Neural cell (in vitro differentiated cells): ENCODE measurements around the gene C1orf21.

Experiments used
- EP300 ChIP-seq: fragments of 450-650 bp; conservative IDR thresholded peaks from 2 replicates; pipeline ENCODE4 v1.6.1; 2014; ENCODE audit warnings: antibody characterized with exemption, mild to moderate bottlenecking, moderate library complexity; ENCODE audit not compliant: poor library complexity, severe bottlenecking
- EZH2 ChIP-seq: fragments of 200-600, 300-800 bp; shearing (Covaris generic), sonication (generic); IDR thresholded peaks from 2 replicates; pipeline ENCODE4 v1.6.1; 2014; ENCODE audit warnings: antibody characterized with exemption, low read length, borderline replicate concordance, mild to moderate bottlenecking; ENCODE audit not compliant: insufficient read depth, poor library complexity, severe bottlenecking
- MXI1 ChIP-seq: fragments of 450-650 bp; conservative IDR thresholded peaks from 2 replicates; pipeline ENCODE4 v1.6.1; 2014; ENCODE audit warnings: antibody characterized with exemption, mild to moderate bottlenecking; ENCODE audit not compliant: poor library complexity, severe bottlenecking
- POLR2AphosphoS5 ChIP-seq: IDR thresholded peaks from 2 replicates; pipeline ENCODE4 v1.6.1; 2012
- RAD21 ChIP-seq: fragments of 450-650 bp; conservative IDR thresholded peaks from 2 replicates; pipeline ENCODE4 v1.6.1; 2014; ENCODE audit warnings: antibody characterized with exemption, mild to moderate bottlenecking, moderate library complexity
- REST ChIP-seq: IDR thresholded peaks from 2 replicates; pipeline ENCODE4 v1.6.1; 2012; ENCODE audit warnings: borderline replicate concordance
- SMC3 ChIP-seq: fragments of 450-650 bp; conservative IDR thresholded peaks from 2 replicates; pipeline ENCODE4 v1.6.1; 2014; ENCODE audit warnings: antibody characterized with exemption, mild to moderate bottlenecking, moderate library complexity; ENCODE audit not compliant: poor library complexity
- TF ChIP-seq, protein P1 (sequence below): fragments of 450-650 bp; IDR thresholded peaks from 2 replicates; pipeline ENCODE4 v1.5.1; 2014; ENCODE audit warnings: antibody characterized with exemption, mild to moderate bottlenecking, moderate library complexity; ENCODE audit not compliant: poor library complexity, severe bottlenecking

DNA sequence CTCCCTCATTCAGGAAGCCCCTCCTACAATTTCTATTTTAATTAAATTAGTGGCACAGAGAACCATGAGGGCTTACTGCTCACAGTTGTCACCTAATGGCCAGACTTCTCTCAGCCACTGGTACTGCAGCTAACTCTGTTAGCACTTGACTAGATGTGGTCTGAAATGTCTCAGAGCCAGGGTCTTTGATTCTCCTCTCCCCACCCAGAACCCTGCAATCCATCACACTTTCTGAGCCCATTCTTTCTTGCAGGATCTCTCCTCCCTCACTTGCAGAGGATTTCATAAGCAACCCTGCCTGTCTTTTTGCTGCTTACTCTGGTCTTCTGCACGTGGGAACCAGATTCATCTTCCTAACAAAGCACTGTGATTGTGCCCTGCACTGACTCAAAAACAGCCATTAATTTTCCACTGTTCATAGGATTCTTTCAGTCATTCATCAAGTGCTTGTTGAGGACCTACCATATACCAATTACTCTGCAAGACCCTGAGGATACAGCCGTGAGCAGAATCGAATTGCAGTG is 259.4 kb downstream of the C1orf21 start:
- TF ChIP-seq, protein P1, sequence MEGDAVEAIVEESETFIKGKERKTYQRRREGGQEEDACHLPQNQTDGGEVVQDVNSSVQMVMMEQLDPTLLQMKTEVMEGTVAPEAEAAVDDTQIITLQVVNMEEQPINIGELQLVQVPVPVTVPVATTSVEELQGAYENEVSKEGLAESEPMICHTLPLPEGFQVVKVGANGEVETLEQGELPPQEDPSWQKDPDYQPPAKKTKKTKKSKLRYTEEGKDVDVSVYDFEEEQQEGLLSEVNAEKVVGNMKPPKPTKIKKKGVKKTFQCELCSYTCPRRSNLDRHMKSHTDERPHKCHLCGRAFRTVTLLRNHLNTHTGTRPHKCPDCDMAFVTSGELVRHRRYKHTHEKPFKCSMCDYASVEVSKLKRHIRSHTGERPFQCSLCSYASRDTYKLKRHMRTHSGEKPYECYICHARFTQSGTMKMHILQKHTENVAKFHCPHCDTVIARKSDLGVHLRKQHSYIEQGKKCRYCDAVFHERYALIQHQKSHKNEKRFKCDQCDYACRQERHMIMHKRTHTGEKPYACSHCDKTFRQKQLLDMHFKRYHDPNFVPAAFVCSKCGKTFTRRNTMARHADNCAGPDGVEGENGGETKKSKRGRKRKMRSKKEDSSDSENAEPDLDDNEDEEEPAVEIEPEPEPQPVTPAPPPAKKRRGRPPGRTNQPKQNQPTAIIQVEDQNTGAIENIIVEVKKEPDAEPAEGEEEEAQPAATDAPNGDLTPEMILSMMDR: no peak
- no peak for TF ChIP-seq EZH2
- TF ChIP-seq POLR2AphosphoS5: no peak
- TF ChIP-seq RAD21: no peak
- TF ChIP-seq EP300: no peak
- no peak for TF ChIP-seq SMC3
- TF ChIP-seq MXI1: no peak
- no peak for TF ChIP-seq REST
